Thoracic aorta (tissue), 2 donors: Measurements from ENCODE around the gene REC114. TPM values are rescaled to one million over a fixed set of nuclear protein-coding genes. Genes with fewer than 3 reads are reported as not detected.

Experiments
- ATAC-seq: fragments of 150-250 bp; one replicate; pipeline ENCODE4 v1.8.0; 2017; ENCODE audit warnings: low read depth; ENCODE audit not compliant: insufficient number of reproducible peaks, low FRiP score
- DNase-seq: peaks from one replicate; pipeline ENCODE4 v3.0.0-alpha.2; 2020; ENCODE audit warnings: low spot score
- H3K27ac ChIP-seq, 2 donors: fragments of 200-600 bp; sonication (generic); 1 replicate in 1 of 2; 2 replicates in 1 of 2; pipeline ENCODE4 v1.5.1; 2016; ENCODE audit warnings: mild to moderate bottlenecking in 2 of 2, moderate library complexity in 2 of 2
- H3K27me3 ChIP-seq: fragments of 200-600 bp; sonication (generic); replicated peaks from 2 replicates; pipeline ENCODE4 v1.6.0; 2016; ENCODE audit warnings: mild to moderate bottlenecking; ENCODE audit not compliant: insufficient read depth
- H3K36me3 ChIP-seq: fragments of 200-600 bp; sonication (generic); one replicate; pipeline ENCODE4 v1.5.1; 2016
- H3K4me1 ChIP-seq, 2 donors: fragments of 200-600 bp; sonication (generic); 1 replicate in 1 of 2; 2 replicates in 1 of 2; pipeline versions ENCODE4 v1.5.1 to v1.6.0; 2016; ENCODE audit warnings: low read depth in 2 of 2, mild to moderate bottlenecking in 1 of 2; ENCODE audit not compliant: control insufficient read depth in 1 of 2
- H3K4me3 ChIP-seq: fragments of 200-600 bp; sonication (generic); 2 replicates; pipeline ENCODE4 v1.5.1; 2016; ENCODE audit warnings: mild to moderate bottlenecking
- H3K9me3 ChIP-seq: fragments of 200-600 bp; sonication (generic); 2 replicates; pipeline ENCODE4 v1.5.1; 2016
- total RNA-seq, 2 donors: library from RNA; depleted of rRNA; stranded (reverse); fragments of >200 nt; gene quantifications; one replicate each; pipeline versions ENCODE4 v1.1.0 to v1.2.3, GENCODE V29; 2016
- TF ChIP-seq, protein P1 (sequence below): fragments of 200-600 bp; sonication (generic); IDR thresholded peaks from one replicate; pipeline ENCODE4 v1.5.1; 2019; ENCODE audit warnings: antibody characterized with exemption

The REC114 gene
- total RNA-seq, 2 donors from 2014 or later, result not detected

DNA sequence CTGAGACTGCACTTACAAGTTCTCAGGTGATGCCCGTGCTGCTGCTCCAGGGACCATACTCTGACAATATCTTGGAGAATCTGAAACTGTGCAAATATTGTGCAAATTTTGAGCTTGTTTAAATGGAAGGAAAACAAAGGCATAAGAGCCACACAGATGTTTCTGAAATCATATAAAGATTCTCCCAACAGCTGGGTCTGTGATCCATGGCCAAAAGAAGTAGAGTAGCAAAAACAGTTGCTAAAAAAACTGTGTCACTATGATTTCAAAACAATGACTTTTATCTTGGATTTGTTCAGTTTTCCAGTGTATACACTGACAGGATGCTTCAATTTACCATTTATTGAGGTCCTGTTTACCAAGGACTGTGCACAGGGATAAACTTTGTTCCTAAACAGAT lies 164.9 kb downstream of the REC114 start:
- Histone ChIP-seq H3K4me1 (peaks cover 56 to 78% of the 10 kb centered on the region in 2 donors), H3K9me3 (no peaks in the 10 kb centered on the region), H3K27me3 (no peaks in the 10 kb centered on the region), H3K27ac (no peak overlapping the region), H3K36me3 (no peaks in the 10 kb centered on the region), H3K4me3 (no peak overlapping the region)
- ATAC-seq (no peak), DNase-seq (no peak)
- TF ChIP-seq, protein P1, sequence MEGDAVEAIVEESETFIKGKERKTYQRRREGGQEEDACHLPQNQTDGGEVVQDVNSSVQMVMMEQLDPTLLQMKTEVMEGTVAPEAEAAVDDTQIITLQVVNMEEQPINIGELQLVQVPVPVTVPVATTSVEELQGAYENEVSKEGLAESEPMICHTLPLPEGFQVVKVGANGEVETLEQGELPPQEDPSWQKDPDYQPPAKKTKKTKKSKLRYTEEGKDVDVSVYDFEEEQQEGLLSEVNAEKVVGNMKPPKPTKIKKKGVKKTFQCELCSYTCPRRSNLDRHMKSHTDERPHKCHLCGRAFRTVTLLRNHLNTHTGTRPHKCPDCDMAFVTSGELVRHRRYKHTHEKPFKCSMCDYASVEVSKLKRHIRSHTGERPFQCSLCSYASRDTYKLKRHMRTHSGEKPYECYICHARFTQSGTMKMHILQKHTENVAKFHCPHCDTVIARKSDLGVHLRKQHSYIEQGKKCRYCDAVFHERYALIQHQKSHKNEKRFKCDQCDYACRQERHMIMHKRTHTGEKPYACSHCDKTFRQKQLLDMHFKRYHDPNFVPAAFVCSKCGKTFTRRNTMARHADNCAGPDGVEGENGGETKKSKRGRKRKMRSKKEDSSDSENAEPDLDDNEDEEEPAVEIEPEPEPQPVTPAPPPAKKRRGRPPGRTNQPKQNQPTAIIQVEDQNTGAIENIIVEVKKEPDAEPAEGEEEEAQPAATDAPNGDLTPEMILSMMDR, result no peak

DNA sequence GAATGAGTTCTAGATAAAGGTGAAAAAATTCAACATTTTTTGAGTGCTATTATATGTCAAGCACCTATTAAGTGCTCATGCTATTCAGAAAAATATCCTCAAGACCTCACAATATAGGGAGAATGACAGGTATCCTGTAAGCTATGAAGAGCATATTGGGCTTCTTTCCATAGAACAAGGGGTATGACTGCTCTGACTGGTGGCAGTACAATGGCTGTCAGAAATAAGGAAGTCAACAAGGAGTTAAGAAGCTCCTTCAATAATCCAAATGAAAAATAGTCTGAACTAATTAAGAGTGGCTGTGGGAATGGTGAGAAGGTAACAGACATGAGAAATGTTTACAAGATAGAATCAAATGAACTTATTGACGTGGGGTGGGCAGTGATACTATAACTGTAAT lies 165.5 kb downstream of the REC114 start:
- no peak for ATAC-seq
- Histone ChIP-seq H3K36me3 (no peaks in the 10 kb centered on the region), H3K9me3 (no peaks in the 10 kb centered on the region), H3K27me3 (no peaks in the 10 kb centered on the region), H3K4me1 (peaks cover 50 to 72% of the 10 kb centered on the region in 2 donors), H3K4me3 (no peak overlapping the region), H3K27ac (no peak overlapping the region)
- TF ChIP-seq, protein P1, result no peak
- DNase-seq, result no peak

DNA sequence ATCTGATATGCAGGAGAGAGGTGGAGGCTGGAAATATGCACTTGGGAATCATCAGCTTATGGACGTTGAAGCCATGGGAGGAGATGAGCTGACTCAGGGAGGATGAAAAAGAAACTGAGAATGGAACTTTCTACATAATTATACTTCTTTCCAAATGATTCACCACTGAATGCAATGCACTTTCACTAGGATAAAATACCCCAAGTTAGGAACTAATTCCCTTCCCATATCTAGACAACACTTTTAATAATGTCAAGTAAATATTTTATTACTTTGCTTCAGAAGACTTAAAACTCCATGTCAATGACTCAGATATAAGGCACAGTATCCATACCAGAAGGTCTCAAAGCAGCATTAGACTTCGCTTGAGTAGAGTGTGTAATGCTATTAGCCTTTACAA lies 166.0 kb downstream of the REC114 start:
- TF ChIP-seq, protein P1, result no peak
- Histone ChIP-seq H3K36me3 (no peaks in the 10 kb centered on the region), H3K27ac (no peak overlapping the region), H3K4me1 (peaks cover 45 to 68% of the 10 kb centered on the region in 2 donors), H3K9me3 (no peaks in the 10 kb centered on the region), H3K27me3 (no peaks in the 10 kb centered on the region), H3K4me3 (no peak overlapping the region)
- DNase-seq (no peak), ATAC-seq (no peak)

Other genes starting within 250 kb of the REC114 start
- not detected for gene HCN4, start 74.2 kb upstream of the REC114 start, total RNA-seq
- gene NPTN, start 190.2 kb downstream of the REC114 start, total RNA-seq, result 100 to 1,000 TPM; 247 to 250 TPM
- 10 to 100 TPM; 47.4 to 67.6 TPM for gene CD276, start 241.2 kb downstream of the REC114 start, total RNA-seq